Erythroblast (primary cell): Measurements from ENCODE around the gene SCUBE1.

Experiments used
- GATA1 ChIP-seq: IDR thresholded peaks from 2 replicates; pipeline ENCODE4 v1.6.1; 2011; ENCODE audit warnings: low read depth, mild to moderate bottlenecking, control low read depth, low read length, moderate library complexity
- POLR2A ChIP-seq: IDR thresholded peaks from 2 replicates; pipeline ENCODE4 v1.6.1; 2011; ENCODE audit warnings: mild to moderate bottlenecking, low read length

GRCh38 chr22:43341565-43341964, 1.6 kb downstream of the SCUBE1 start:
- TF ChIP-seq POLR2A (no peak), GATA1 (no peak)
